H9 (cell line): Measurements from ENCODE around the gene ACSF3. TPM values are rescaled to one million over a fixed set of nuclear protein-coding genes. Genes with fewer than 3 reads are reported as not detected.

Experiments used
- DNase-seq: peaks from one replicate; pipeline ENCODE4 v3.0.0-alpha.2; 2017
- H2AFZ ChIP-seq: one replicate; pipeline ENCODE4 v1.6.1; 2013; ENCODE audit warnings: mild to moderate bottlenecking, low read length, control low read depth, moderate library complexity
- H2AK5ac ChIP-seq: 2 replicates; pipeline ENCODE4 v1.6.1; 2013; ENCODE audit warnings: low read length, control low read depth, mixed read lengths; ENCODE audit not compliant: insufficient read length
- H2BK120ac ChIP-seq: one replicate; pipeline ENCODE4 v1.6.1; 2013; ENCODE audit warnings: low read depth, mild to moderate bottlenecking, low read length, control low read depth, inconsistent platforms; ENCODE audit not compliant: poor library complexity, severe bottlenecking
- H2BK12ac ChIP-seq: 2 replicates; pipeline ENCODE4 v1.6.1; 2013; ENCODE audit warnings: low read length, control low read depth, mixed read lengths, low read depth; ENCODE audit not compliant: insufficient read length
- H2BK15ac ChIP-seq: 2 replicates; pipeline ENCODE4 v1.6.1; 2013; ENCODE audit warnings: low read depth, low read length, control low read depth
- H2BK20ac ChIP-seq: one replicate; pipeline ENCODE4 v1.6.1; 2013; ENCODE audit warnings: low read depth, mild to moderate bottlenecking, low read length, control low read depth, inconsistent platforms; ENCODE audit not compliant: poor library complexity, severe bottlenecking
- H2BK5ac ChIP-seq: 2 replicates; pipeline ENCODE4 v1.6.1; 2013; ENCODE audit warnings: low read length, control low read depth, mixed read lengths; ENCODE audit not compliant: insufficient read length
- H3K14ac ChIP-seq: 2 replicates; pipeline ENCODE4 v1.6.1; 2013; ENCODE audit warnings: low read length, control low read depth; ENCODE audit not compliant: insufficient read depth
- H3K18ac ChIP-seq: 2 replicates; pipeline ENCODE4 v1.6.1; 2013; ENCODE audit warnings: low read depth, mild to moderate bottlenecking, mixed read lengths, low read length, control low read depth; ENCODE audit not compliant: insufficient read length
- H3K23ac ChIP-seq: 2 replicates; pipeline ENCODE4 v1.6.1; 2013; ENCODE audit warnings: low read length, control low read depth, mixed read lengths, low read depth; ENCODE audit not compliant: insufficient read length
- H3K23me2 ChIP-seq: 2 replicates; pipeline ENCODE4 v1.6.1; 2013; ENCODE audit warnings: low read depth, mild to moderate bottlenecking, mixed read lengths, low read length, control low read depth; ENCODE audit not compliant: insufficient read length, poor library complexity, severe bottlenecking
- H3K27ac ChIP-seq: 2 replicates; pipeline ENCODE4 v1.5.1; 2013; ENCODE audit warnings: low read length, control low read depth, mixed read lengths, low read depth; ENCODE audit not compliant: insufficient read length
- H3K27me3 ChIP-seq: 2 replicates; pipeline ENCODE4 v1.6.1; 2013; ENCODE audit warnings: low read length, control low read depth, inconsistent platforms; ENCODE audit not compliant: insufficient read depth
- H3K4ac ChIP-seq: 2 replicates; pipeline ENCODE4 v1.6.1; 2013; ENCODE audit warnings: low read depth, mild to moderate bottlenecking, control low read depth, inconsistent platforms, low read length, moderate library complexity
- H3K4me1 ChIP-seq: 2 replicates; pipeline ENCODE4 v1.6.1; 2013; ENCODE audit warnings: low read length, control low read depth, inconsistent platforms; ENCODE audit not compliant: insufficient read depth
- H3K4me2 ChIP-seq: 2 replicates; pipeline ENCODE4 v1.6.1; 2013; ENCODE audit warnings: low read length, control low read depth, mixed read lengths; ENCODE audit not compliant: insufficient read length, insufficient read depth
- H3K56ac ChIP-seq: 2 replicates; pipeline ENCODE4 v1.6.1; 2013; ENCODE audit warnings: low read depth, mild to moderate bottlenecking, mixed read lengths, low read length, control low read depth; ENCODE audit not compliant: insufficient read length
- H3K79me1 ChIP-seq: 2 replicates; pipeline ENCODE4 v1.6.1; 2013; ENCODE audit warnings: low read depth, mild to moderate bottlenecking, moderate library complexity, low read length, control low read depth, inconsistent platforms; ENCODE audit not compliant: insufficient read depth, poor library complexity, severe bottlenecking
- H3K79me2 ChIP-seq: 2 replicates; pipeline ENCODE4 v1.6.1; 2013; ENCODE audit warnings: low read length, control low read depth, inconsistent platforms; ENCODE audit not compliant: insufficient read depth
- H3K9ac ChIP-seq: 2 replicates; pipeline ENCODE4 v1.6.1; 2013; ENCODE audit warnings: low read length, control low read depth, mixed read lengths; ENCODE audit not compliant: insufficient read length; ENCODE audit errors: extremely low read depth
- H3K9me3 ChIP-seq: one replicate; pipeline ENCODE4 v1.6.1; 2013; ENCODE audit warnings: low read depth, low read length, inconsistent platforms; ENCODE audit not compliant: control insufficient read depth
- H3T11ph ChIP-seq: one replicate; pipeline ENCODE4 v1.6.1; 2013; ENCODE audit warnings: mild to moderate bottlenecking, low read length, control low read depth, inconsistent platforms
- H4K20me1 ChIP-seq: one replicate; pipeline ENCODE4 v1.6.1; 2013; ENCODE audit not compliant: control insufficient read depth, insufficient read length, insufficient read depth
- H4K5ac ChIP-seq: 2 replicates; pipeline ENCODE4 v1.6.1; 2013; ENCODE audit warnings: low read depth, mild to moderate bottlenecking, mixed read lengths, low read length, control low read depth; ENCODE audit not compliant: insufficient read length
- H4K8ac ChIP-seq: replicated peaks from 2 replicates; pipeline ENCODE4 v1.6.1; 2013; ENCODE audit warnings: low read length, control low read depth, mixed read lengths, low read depth; ENCODE audit not compliant: insufficient read length
- H4K91ac ChIP-seq: 2 replicates; pipeline ENCODE4 v1.6.1; 2013; ENCODE audit warnings: low read depth, mild to moderate bottlenecking, moderate library complexity, mixed read lengths, low read length, control low read depth; ENCODE audit not compliant: insufficient read length
- H3K27ac Mint-ChIP-seq, 3 experiments: 2 replicates in 2 of 3; 3 replicates in 1 of 3; pipeline ENCODE4 v1.8.0; 2020 to 2021; ENCODE audit warnings: mixed read lengths in 3 of 3, mild to moderate bottlenecking in 1 of 3, moderate library complexity in 1 of 3
- H3K27me3 Mint-ChIP-seq: 2 replicates; pipeline ENCODE4 v1.8.0; 2021; ENCODE audit warnings: low read depth, mild to moderate bottlenecking, moderate library complexity, mixed read lengths
- H3K36me3 Mint-ChIP-seq, 3 experiments: 2 replicates in 2 of 3; 3 replicates in 1 of 3; pipeline ENCODE4 v1.8.0; 2020 to 2021; ENCODE audit warnings: low read depth in 3 of 3, mixed read lengths in 3 of 3; ENCODE audit not compliant: insufficient read depth in 1 of 3
- H3K4me1 Mint-ChIP-seq, 2 experiments: 2 replicates each; pipeline ENCODE4 v1.8.0; 2020; ENCODE audit warnings: mixed read lengths in 2 of 2
- H3K4me3 Mint-ChIP-seq, 2 experiments: 2 replicates in 1 of 2; 3 replicates in 1 of 2; pipeline ENCODE4 v1.8.0; 2020 to 2021; ENCODE audit warnings: mild to moderate bottlenecking in 2 of 2, mixed read lengths in 2 of 2, moderate library complexity in 1 of 2
- H3K9me3 Mint-ChIP-seq, 2 experiments: 2 replicates in 1 of 2; 3 replicates in 1 of 2; pipeline ENCODE4 v1.8.0; 2020; ENCODE audit warnings: mild to moderate bottlenecking in 2 of 2, mixed read lengths in 2 of 2, moderate library complexity in 1 of 2
- CTCF ChIP-seq: fragments of 200-600 bp; sonication (generic); conservative IDR thresholded peaks from 3 replicates; pipeline ENCODE4 v1.8.0; 2021; ENCODE audit warnings: antibody characterized with exemption, mild to moderate bottlenecking
- WGBS: extraction: QIAGEN DNeasy Blood & Tissue Kit; methylation state at CpG from one replicate; pipeline ENCODE4 v1.1.7; 2013; ENCODE audit warnings: missing lambda C conversion rate, low lambda C conversion rate, mixed read lengths; ENCODE audit not compliant: insufficient read length; ENCODE audit errors: extremely low coverage; 5-methylcytosine and 5-hydroxymethylcytosine counted together
- total RNA-seq: library from RNA; stranded (reverse); gene quantifications from 2 replicates; pipeline ENCODE4 v1.2.1, GENCODE V29; 2021

Gene ACSF3
- total RNA-seq, 1 experiment from 2014 or later: 31.3 TPM

- no peak overlapping the region for H2BK15ac ChIP-seq
- Mint-ChIP-seq H3K4me3 (no peak overlapping the region), H3K9me3 (peaks cover 12 to 24% of the 10 kb centered on the region in 2 experiments; a peak in 4 of 5 replicates), H3K36me3 (peaks cover 29 to 59% (median 54%) of the 10 kb centered on the region in 3 experiments), H3K27ac (no peak overlapping the region; a peak in 1 of 7 replicates), H3K4me1 (no peaks in the 10 kb centered on the region), H3K27me3 (peaks cover 4% of the 10 kb centered on the region)
- no peak overlapping the region for H2BK120ac ChIP-seq
- H3K4ac ChIP-seq: no peak overlapping the region
- H3K4me1 ChIP-seq: no peaks in the 10 kb centered on the region
- H3K79me2 ChIP-seq: no peaks in the 10 kb centered on the region
- no peak overlapping the region for H2BK5ac ChIP-seq
- no peak overlapping the region for H4K91ac ChIP-seq
- H3K14ac ChIP-seq: no peak overlapping the region
- H3K23ac ChIP-seq: no peak overlapping the region
- H3T11ph ChIP-seq: no peak overlapping the region
- H3K23me2 ChIP-seq: no peaks in the 10 kb centered on the region
- no peak overlapping the region for H2AK5ac ChIP-seq
- no peak for DNase-seq
- no peaks in the 10 kb centered on the region for H3K79me1 ChIP-seq
- H3K9ac ChIP-seq: no peak overlapping the region
- no peak for TF ChIP-seq CTCF
- H4K20me1 ChIP-seq: no peaks in the 10 kb centered on the region
- WGBS: no CpG with 5 or more reads among the region's 18 CpGs
- no peak overlapping the region for H3K4me2 ChIP-seq
- H3K9me3 ChIP-seq: peaks cover 14% of the 10 kb centered on the region
- H4K8ac ChIP-seq: no peak overlapping the region
- no peak overlapping the region for H4K5ac ChIP-seq
- no peak overlapping the region for H3K27ac ChIP-seq
- no peak overlapping the region for H2BK12ac ChIP-seq
- H3K18ac ChIP-seq: no peak overlapping the region
- no peak overlapping the region for H3K56ac ChIP-seq
- H2AFZ ChIP-seq: no peak overlapping the region
- no peak overlapping the region for H2BK20ac ChIP-seq
- H3K27me3 ChIP-seq: no peaks in the 10 kb centered on the region
Observed at GRCh38 chr16:89150090-89150835, 56.6 kb downstream of the ACSF3 start.
